H9 (cell line): ENCODE results near the gene TMEM132C. TPM values are rescaled to one million over a fixed set of nuclear protein-coding genes. Genes with fewer than 3 reads are reported as not detected.

Experiments
- DNase-seq: peaks from one replicate; pipeline ENCODE4 v3.0.0-alpha.2; 2017
- H2AFZ ChIP-seq: one replicate; pipeline ENCODE4 v1.6.1; 2013; ENCODE audit warnings: mild to moderate bottlenecking, low read length, control low read depth, moderate library complexity
- H2AK5ac ChIP-seq: 2 replicates; pipeline ENCODE4 v1.6.1; 2013; ENCODE audit warnings: low read length, control low read depth, mixed read lengths; ENCODE audit not compliant: insufficient read length
- H2BK120ac ChIP-seq: one replicate; pipeline ENCODE4 v1.6.1; 2013; ENCODE audit warnings: low read depth, mild to moderate bottlenecking, low read length, control low read depth, inconsistent platforms; ENCODE audit not compliant: poor library complexity, severe bottlenecking
- H2BK12ac ChIP-seq: 2 replicates; pipeline ENCODE4 v1.6.1; 2013; ENCODE audit warnings: low read length, control low read depth, mixed read lengths, low read depth; ENCODE audit not compliant: insufficient read length
- H2BK15ac ChIP-seq: 2 replicates; pipeline ENCODE4 v1.6.1; 2013; ENCODE audit warnings: low read depth, low read length, control low read depth
- H2BK20ac ChIP-seq: one replicate; pipeline ENCODE4 v1.6.1; 2013; ENCODE audit warnings: low read depth, mild to moderate bottlenecking, low read length, control low read depth, inconsistent platforms; ENCODE audit not compliant: poor library complexity, severe bottlenecking
- H2BK5ac ChIP-seq: 2 replicates; pipeline ENCODE4 v1.6.1; 2013; ENCODE audit warnings: low read length, control low read depth, mixed read lengths; ENCODE audit not compliant: insufficient read length
- H3K14ac ChIP-seq: 2 replicates; pipeline ENCODE4 v1.6.1; 2013; ENCODE audit warnings: low read length, control low read depth; ENCODE audit not compliant: insufficient read depth
- H3K18ac ChIP-seq: 2 replicates; pipeline ENCODE4 v1.6.1; 2013; ENCODE audit warnings: low read depth, mild to moderate bottlenecking, mixed read lengths, low read length, control low read depth; ENCODE audit not compliant: insufficient read length
- H3K23ac ChIP-seq: 2 replicates; pipeline ENCODE4 v1.6.1; 2013; ENCODE audit warnings: low read length, control low read depth, mixed read lengths, low read depth; ENCODE audit not compliant: insufficient read length
- H3K23me2 ChIP-seq: 2 replicates; pipeline ENCODE4 v1.6.1; 2013; ENCODE audit warnings: low read depth, mild to moderate bottlenecking, mixed read lengths, low read length, control low read depth; ENCODE audit not compliant: insufficient read length, poor library complexity, severe bottlenecking
- H3K27ac ChIP-seq: 2 replicates; pipeline ENCODE4 v1.5.1; 2013; ENCODE audit warnings: low read length, control low read depth, mixed read lengths, low read depth; ENCODE audit not compliant: insufficient read length
- H3K27me3 ChIP-seq: 2 replicates; pipeline ENCODE4 v1.6.1; 2013; ENCODE audit warnings: low read length, control low read depth, inconsistent platforms; ENCODE audit not compliant: insufficient read depth
- H3K4ac ChIP-seq: 2 replicates; pipeline ENCODE4 v1.6.1; 2013; ENCODE audit warnings: low read depth, mild to moderate bottlenecking, control low read depth, inconsistent platforms, low read length, moderate library complexity
- H3K4me1 ChIP-seq: 2 replicates; pipeline ENCODE4 v1.6.1; 2013; ENCODE audit warnings: low read length, control low read depth, inconsistent platforms; ENCODE audit not compliant: insufficient read depth
- H3K4me2 ChIP-seq: 2 replicates; pipeline ENCODE4 v1.6.1; 2013; ENCODE audit warnings: low read length, control low read depth, mixed read lengths; ENCODE audit not compliant: insufficient read length, insufficient read depth
- H3K56ac ChIP-seq: 2 replicates; pipeline ENCODE4 v1.6.1; 2013; ENCODE audit warnings: low read depth, mild to moderate bottlenecking, mixed read lengths, low read length, control low read depth; ENCODE audit not compliant: insufficient read length
- H3K79me1 ChIP-seq: 2 replicates; pipeline ENCODE4 v1.6.1; 2013; ENCODE audit warnings: low read depth, mild to moderate bottlenecking, moderate library complexity, low read length, control low read depth, inconsistent platforms; ENCODE audit not compliant: insufficient read depth, poor library complexity, severe bottlenecking
- H3K79me2 ChIP-seq: 2 replicates; pipeline ENCODE4 v1.6.1; 2013; ENCODE audit warnings: low read length, control low read depth, inconsistent platforms; ENCODE audit not compliant: insufficient read depth
- H3K9ac ChIP-seq: 2 replicates; pipeline ENCODE4 v1.6.1; 2013; ENCODE audit warnings: low read length, control low read depth, mixed read lengths; ENCODE audit not compliant: insufficient read length; ENCODE audit errors: extremely low read depth
- H3K9me3 ChIP-seq: one replicate; pipeline ENCODE4 v1.6.1; 2013; ENCODE audit warnings: low read depth, low read length, inconsistent platforms; ENCODE audit not compliant: control insufficient read depth
- H3T11ph ChIP-seq: one replicate; pipeline ENCODE4 v1.6.1; 2013; ENCODE audit warnings: mild to moderate bottlenecking, low read length, control low read depth, inconsistent platforms
- H4K20me1 ChIP-seq: one replicate; pipeline ENCODE4 v1.6.1; 2013; ENCODE audit not compliant: control insufficient read depth, insufficient read length, insufficient read depth
- H4K5ac ChIP-seq: 2 replicates; pipeline ENCODE4 v1.6.1; 2013; ENCODE audit warnings: low read depth, mild to moderate bottlenecking, mixed read lengths, low read length, control low read depth; ENCODE audit not compliant: insufficient read length
- H4K8ac ChIP-seq: replicated peaks from 2 replicates; pipeline ENCODE4 v1.6.1; 2013; ENCODE audit warnings: low read length, control low read depth, mixed read lengths, low read depth; ENCODE audit not compliant: insufficient read length
- H4K91ac ChIP-seq: 2 replicates; pipeline ENCODE4 v1.6.1; 2013; ENCODE audit warnings: low read depth, mild to moderate bottlenecking, moderate library complexity, mixed read lengths, low read length, control low read depth; ENCODE audit not compliant: insufficient read length
- H3K27ac Mint-ChIP-seq, 3 experiments: 2 replicates in 2 of 3; 3 replicates in 1 of 3; pipeline ENCODE4 v1.8.0; 2020 to 2021; ENCODE audit warnings: mixed read lengths in 3 of 3, mild to moderate bottlenecking in 1 of 3, moderate library complexity in 1 of 3
- H3K27me3 Mint-ChIP-seq: 2 replicates; pipeline ENCODE4 v1.8.0; 2021; ENCODE audit warnings: low read depth, mild to moderate bottlenecking, moderate library complexity, mixed read lengths
- H3K36me3 Mint-ChIP-seq, 3 experiments: 2 replicates in 2 of 3; 3 replicates in 1 of 3; pipeline ENCODE4 v1.8.0; 2020 to 2021; ENCODE audit warnings: low read depth in 3 of 3, mixed read lengths in 3 of 3; ENCODE audit not compliant: insufficient read depth in 1 of 3
- H3K4me1 Mint-ChIP-seq, 2 experiments: 2 replicates each; pipeline ENCODE4 v1.8.0; 2020; ENCODE audit warnings: mixed read lengths in 2 of 2
- H3K4me3 Mint-ChIP-seq, 2 experiments: 2 replicates in 1 of 2; 3 replicates in 1 of 2; pipeline ENCODE4 v1.8.0; 2020 to 2021; ENCODE audit warnings: mild to moderate bottlenecking in 2 of 2, mixed read lengths in 2 of 2, moderate library complexity in 1 of 2
- H3K9me3 Mint-ChIP-seq, 2 experiments: 2 replicates in 1 of 2; 3 replicates in 1 of 2; pipeline ENCODE4 v1.8.0; 2020; ENCODE audit warnings: mild to moderate bottlenecking in 2 of 2, mixed read lengths in 2 of 2, moderate library complexity in 1 of 2
- WGBS: extraction: QIAGEN DNeasy Blood & Tissue Kit; methylation state at CpG from one replicate; pipeline ENCODE4 v1.1.7; 2013; ENCODE audit warnings: missing lambda C conversion rate, low lambda C conversion rate, mixed read lengths; ENCODE audit not compliant: insufficient read length; ENCODE audit errors: extremely low coverage; 5-methylcytosine and 5-hydroxymethylcytosine counted together
- total RNA-seq: library from RNA; stranded (reverse); gene quantifications from 2 replicates; pipeline ENCODE4 v1.2.1, GENCODE V29; 2021
- TF ChIP-seq, protein P1 (sequence below): fragments of 200-600 bp; sonication (generic); conservative IDR thresholded peaks from 3 replicates; pipeline ENCODE4 v1.8.0; 2021; ENCODE audit warnings: antibody characterized with exemption, mild to moderate bottlenecking

Gene TMEM132C
- total RNA-seq, 1 experiment from 2014 or later, result 0.22 TPM

- H4K5ac ChIP-seq, result no peak overlapping the region
- no CpG with 5 or more reads among the region's 10 CpGs for WGBS
- H3K4me2 ChIP-seq, result peak overlapping the region; percentile 68
- H3K4me1 ChIP-seq, result peaks cover 15% of the 10 kb centered on the region
- DNase-seq, result no peak
- H3K27me3 Mint-ChIP-seq, result peaks cover 55% of the 10 kb centered on the region
- H3K79me2 ChIP-seq, result no peaks in the 10 kb centered on the region
- H2BK12ac ChIP-seq, result no peak overlapping the region
- H3T11ph ChIP-seq, result no peak overlapping the region
- H3K27ac ChIP-seq, result peak overlapping the region; percentile 56
- H3K9ac ChIP-seq, result peak overlapping the region; percentile 25
- no peak overlapping the region for H3K23ac ChIP-seq
- peaks cover 3% of the 10 kb centered on the region for H3K23me2 ChIP-seq
- no peak overlapping the region for H3K56ac ChIP-seq
- H3K14ac ChIP-seq, result no peak overlapping the region; the same call in 1 of the 2 replicates
- H4K20me1 ChIP-seq, result no peaks in the 10 kb centered on the region
- no peak overlapping the region for H2BK20ac ChIP-seq
- no peaks in the 10 kb centered on the region for H3K27me3 ChIP-seq
- H3K9me3 Mint-ChIP-seq, result no peaks in the 10 kb centered on the region
- peak overlapping the region in 2 of 3 experiments; percentile 79 to 81; a peak in 4 of 7 replicates for H3K27ac Mint-ChIP-seq
- H3K4me1 Mint-ChIP-seq, result peaks cover 37 to 39% of the 10 kb centered on the region in 2 experiments
- no peak overlapping the region for H2BK15ac ChIP-seq
- no peak overlapping the region for H4K8ac ChIP-seq
- no peak overlapping the region for H2AFZ ChIP-seq
- H2BK5ac ChIP-seq, result no peak overlapping the region
- no peaks in the 10 kb centered on the region for H3K9me3 ChIP-seq
- H3K4me3 Mint-ChIP-seq, result peak overlapping the region; percentile 10 to 67
- no peaks in the 10 kb centered on the region for H3K79me1 ChIP-seq
- H3K36me3 Mint-ChIP-seq, result no peaks in the 10 kb centered on the region
- no peak overlapping the region for H3K18ac ChIP-seq
- TF ChIP-seq, protein P1, sequence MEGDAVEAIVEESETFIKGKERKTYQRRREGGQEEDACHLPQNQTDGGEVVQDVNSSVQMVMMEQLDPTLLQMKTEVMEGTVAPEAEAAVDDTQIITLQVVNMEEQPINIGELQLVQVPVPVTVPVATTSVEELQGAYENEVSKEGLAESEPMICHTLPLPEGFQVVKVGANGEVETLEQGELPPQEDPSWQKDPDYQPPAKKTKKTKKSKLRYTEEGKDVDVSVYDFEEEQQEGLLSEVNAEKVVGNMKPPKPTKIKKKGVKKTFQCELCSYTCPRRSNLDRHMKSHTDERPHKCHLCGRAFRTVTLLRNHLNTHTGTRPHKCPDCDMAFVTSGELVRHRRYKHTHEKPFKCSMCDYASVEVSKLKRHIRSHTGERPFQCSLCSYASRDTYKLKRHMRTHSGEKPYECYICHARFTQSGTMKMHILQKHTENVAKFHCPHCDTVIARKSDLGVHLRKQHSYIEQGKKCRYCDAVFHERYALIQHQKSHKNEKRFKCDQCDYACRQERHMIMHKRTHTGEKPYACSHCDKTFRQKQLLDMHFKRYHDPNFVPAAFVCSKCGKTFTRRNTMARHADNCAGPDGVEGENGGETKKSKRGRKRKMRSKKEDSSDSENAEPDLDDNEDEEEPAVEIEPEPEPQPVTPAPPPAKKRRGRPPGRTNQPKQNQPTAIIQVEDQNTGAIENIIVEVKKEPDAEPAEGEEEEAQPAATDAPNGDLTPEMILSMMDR, result no peak
- no peak overlapping the region for H2BK120ac ChIP-seq
- H2AK5ac ChIP-seq, result no peak overlapping the region
- no peak overlapping the region for H3K4ac ChIP-seq
- H4K91ac ChIP-seq, result no peak overlapping the region
Measured at GRCh38 chr12:128337431-128338170, 70.6 kb downstream of the TMEM132C start.
